OCI-LY3 (cell line): ENCODE data around the gene TSPAN5.
A peak's percentile ranks its signal among the peaks of the same experiment; 100 is the strongest.
"Not testable (repeated sequence)": the region's sequence is repeated elsewhere in the genome, so short reads cannot be mapped to it uniquely, and the experiment has no call there.

ENCODE experiments used
- H2AFZ ChIP-seq: fragments of 200-600, 300-600 bp; shearing (Covaris generic); 2 replicates; pipeline ENCODE4 v1.6.0; 2014; ENCODE audit warnings: antibody characterized with exemption, low read depth, low read length
- H3K27ac ChIP-seq: fragments of 200-600, 300-600 bp; sonication (generic); 2 replicates; pipeline ENCODE4 v1.5.1; 2014; ENCODE audit warnings: mild to moderate bottlenecking, low read length, moderate library complexity, mixed read lengths
- H3K27me3 ChIP-seq: fragments of 200-600, 300-600 bp; sonication (generic); 2 replicates; pipeline ENCODE4 v1.6.1; 2014; ENCODE audit warnings: low read depth, low read length, mixed read lengths
- H3K36me3 ChIP-seq: fragments of 200-600, 300-600 bp; sonication (generic); replicated peaks from 2 replicates; pipeline ENCODE3; 2014; ENCODE audit warnings: low read depth, low read length, mixed read lengths
- H3K4me1 ChIP-seq: fragments of 300-600, 200-600 bp; sonication (generic); 2 replicates; pipeline ENCODE4 v1.6.1; 2014; ENCODE audit warnings: low read length, mixed read lengths
- H3K4me2 ChIP-seq: fragments of 200-600, 300-600 bp; sonication (generic); 2 replicates; pipeline ENCODE4 v1.6.1; 2014; ENCODE audit warnings: low read length, mixed read lengths
- H3K4me3 ChIP-seq: fragments of 300-600, 200-600 bp; sonication (generic); 2 replicates; pipeline ENCODE4 v1.5.1; 2014; ENCODE audit warnings: antibody characterized with exemption, mild to moderate bottlenecking, low read length, moderate library complexity
- H3K79me2 ChIP-seq: fragments of 300-600, 200-600 bp; shearing (Covaris generic); 2 replicates; pipeline ENCODE4 v1.6.1; 2014; ENCODE audit warnings: mild to moderate bottlenecking, low read length, mixed read lengths
- H3K9ac ChIP-seq: fragments of 300-600, 200-600 bp; shearing (Covaris generic); 2 replicates; pipeline ENCODE4 v1.6.0; 2014; ENCODE audit warnings: mild to moderate bottlenecking, low read length, moderate library complexity
- H3K9me3 ChIP-seq: fragments of 200-600, 300-600 bp; shearing (Covaris generic); 2 replicates; pipeline ENCODE4 v1.6.1; 2014; ENCODE audit warnings: low read length, mixed read lengths; ENCODE audit not compliant: insufficient read depth
- H4K20me1 ChIP-seq: fragments of 200-600, 300-600 bp; sonication (generic); 2 replicates; pipeline ENCODE4 v1.6.1; 2016; ENCODE audit warnings: low read length, mixed read lengths; ENCODE audit not compliant: insufficient read depth
- CTCF ChIP-seq: fragments of 200-600, 300-600 bp; sonication (generic); IDR thresholded peaks from 2 replicates; pipeline ENCODE4 v1.5.1; 2014; ENCODE audit warnings: antibody characterized with exemption, low read length, low read depth
- EZH2phosphoT487 ChIP-seq: fragments of 200-600 bp; shearing (Covaris generic); IDR thresholded peaks from 2 replicates; pipeline ENCODE4 v1.6.1; 2018; ENCODE audit warnings: antibody characterized with exemption, mixed run types, low read depth

Gene TSPAN5

GRCh38 chr4:98658287-98659105 is at the start of gene TSPAN5:
Gene TSPAN5, minus strand, starts transcription at chr4:98658611.
- Histone ChIP-seq H3K9me3 (no peaks in the 10 kb centered on the region), H3K36me3 (peaks cover 4% of the 10 kb centered on the region), H3K27me3 (0 out of 2 replicates have a peak, but pooled peaks cover 6% of the 10 kb centered on the region), H4K20me1 (peaks cover 22% of the 10 kb centered on the region), H3K4me3 (peak within 1 kb of the TSS; percentile 96), H3K27ac (peak within 1 kb of the TSS; percentile 20), H3K4me1 (peaks cover 47% of the 10 kb centered on the region), H2AFZ (peak within 1 kb of the TSS; percentile 51), H3K79me2 (peaks cover 47% of the 10 kb centered on the region), H3K4me2 (peak within 1 kb of the TSS; percentile 93), H3K9ac (peak within 1 kb of the TSS; percentile 80)
- TF ChIP-seq CTCF (no peak), EZH2phosphoT487 (no peak)

GRCh38 chr4:98706935-98707334 is 48.5 kb upstream of the TSPAN5 start:
- Histone ChIP-seq H3K9me3 (0 out of 2 replicates have a peak, but pooled peaks cover 7% of the 10 kb centered on the region), H2AFZ (0 out of 2 replicates have a peak overlapping the region, but pooled peaks have one; percentile 28), H3K4me3 (no peak overlapping the region), H3K4me2 (no peak overlapping the region), H3K27ac (no peak overlapping the region), H3K36me3 (no peaks in the 10 kb centered on the region), H4K20me1 (no peaks in the 10 kb centered on the region), H3K27me3 (no peaks in the 10 kb centered on the region), H3K79me2 (no peaks in the 10 kb centered on the region), H3K9ac (no peak overlapping the region), H3K4me1 (no peaks in the 10 kb centered on the region)
- TF ChIP-seq EZH2phosphoT487, result no peak
- no peak for TF ChIP-seq CTCF

GRCh38 chr4:98706200-98706813 is 47.9 kb upstream of the TSPAN5 start:
- H3K9me3 ChIP-seq, result 0 out of 2 replicates have a peak, but pooled peaks cover 7% of the 10 kb centered on the region
- H2AFZ ChIP-seq, result peak overlapping the region; percentile 28; the same call in 1 of the 2 replicates
- no peaks in the 10 kb centered on the region for H3K79me2 ChIP-seq
- H3K4me3 ChIP-seq, result no peak overlapping the region
- H3K27ac ChIP-seq, result no peak overlapping the region
- H4K20me1 ChIP-seq, result no peaks in the 10 kb centered on the region
- H3K36me3 ChIP-seq, result no peaks in the 10 kb centered on the region
- H3K9ac ChIP-seq, result no peak overlapping the region
- no peaks in the 10 kb centered on the region for H3K27me3 ChIP-seq
- H3K4me1 ChIP-seq, result no peaks in the 10 kb centered on the region
- TF ChIP-seq CTCF (no peak), EZH2phosphoT487 (no peak)
- H3K4me2 ChIP-seq, result no peak overlapping the region

DNA sequence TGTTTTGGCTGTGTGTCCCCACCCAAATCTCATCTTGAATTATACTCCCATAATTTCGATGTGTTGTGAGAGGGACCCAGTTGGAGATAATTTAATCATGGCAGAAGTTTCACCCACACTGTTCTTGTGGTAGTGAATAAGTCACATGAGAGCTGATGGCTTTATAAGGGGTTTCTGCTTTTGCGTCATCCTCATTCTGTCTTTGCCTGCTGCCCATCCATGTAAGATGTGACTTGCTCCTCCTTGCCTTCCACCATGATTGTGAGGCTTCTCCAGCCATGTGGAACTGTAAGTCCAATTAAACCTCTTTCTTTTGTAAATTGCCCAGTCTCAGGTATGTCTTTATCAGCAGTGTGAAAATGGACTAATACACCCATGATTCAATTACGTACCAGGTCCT is 47.2 kb upstream of the TSPAN5 start:
- H3K4me1 ChIP-seq, H3K79me2 ChIP-seq, H3K27ac ChIP-seq, H3K9ac ChIP-seq, H3K36me3 ChIP-seq, H3K9me3 ChIP-seq, H4K20me1 ChIP-seq, H3K4me3 ChIP-seq, H2AFZ ChIP-seq, H3K4me2 ChIP-seq, H3K27me3 ChIP-seq: not testable (repeated sequence)
